ENCODE results near the gene SPATA6L. TPM values are rescaled to one million over a fixed set of nuclear protein-coding genes. Genes with fewer than 3 reads are reported as not detected.
"Not testable (repeated sequence)": the region's sequence is repeated elsewhere in the genome, so short reads cannot be mapped to it uniquely, and the experiment has no call there.

SPATA6L gene
- total RNA-seq, 2 donors from 2014 or later = 3.6 to 10.9 TPM

GRCh38 chr9:4661611-4662010, 4.7 kb downstream of the SPATA6L start:
- Histone ChIP-seq H3K36me3 (replicated peaks in 1 of 2; ENCODE audit: insufficient read depth in 1 of 2, low read depth in 2 of 2) (no peaks in the 10 kb centered on the region), H3K27ac (peak overlapping the region; percentile 77 to 98 (median 94)), H3K27me3 (no peaks in the 10 kb centered on the region), H3K4me3 (no peak overlapping the region), H3K9me3 (no peaks in the 10 kb centered on the region), H3K4me1 (peaks cover 59% of the 10 kb centered on the region)
- DNase-seq = no peak
- intact Hi-C loops (cut with DNase I) = no loop called here
- TF ChIP-seq POLR2A (IDR thresholded peaks at IDR 0.05) = no peak
- TF ChIP-seq, protein P1, sequence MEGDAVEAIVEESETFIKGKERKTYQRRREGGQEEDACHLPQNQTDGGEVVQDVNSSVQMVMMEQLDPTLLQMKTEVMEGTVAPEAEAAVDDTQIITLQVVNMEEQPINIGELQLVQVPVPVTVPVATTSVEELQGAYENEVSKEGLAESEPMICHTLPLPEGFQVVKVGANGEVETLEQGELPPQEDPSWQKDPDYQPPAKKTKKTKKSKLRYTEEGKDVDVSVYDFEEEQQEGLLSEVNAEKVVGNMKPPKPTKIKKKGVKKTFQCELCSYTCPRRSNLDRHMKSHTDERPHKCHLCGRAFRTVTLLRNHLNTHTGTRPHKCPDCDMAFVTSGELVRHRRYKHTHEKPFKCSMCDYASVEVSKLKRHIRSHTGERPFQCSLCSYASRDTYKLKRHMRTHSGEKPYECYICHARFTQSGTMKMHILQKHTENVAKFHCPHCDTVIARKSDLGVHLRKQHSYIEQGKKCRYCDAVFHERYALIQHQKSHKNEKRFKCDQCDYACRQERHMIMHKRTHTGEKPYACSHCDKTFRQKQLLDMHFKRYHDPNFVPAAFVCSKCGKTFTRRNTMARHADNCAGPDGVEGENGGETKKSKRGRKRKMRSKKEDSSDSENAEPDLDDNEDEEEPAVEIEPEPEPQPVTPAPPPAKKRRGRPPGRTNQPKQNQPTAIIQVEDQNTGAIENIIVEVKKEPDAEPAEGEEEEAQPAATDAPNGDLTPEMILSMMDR (IDR thresholded peaks at IDR 0.05) = no peak
- no peak for ATAC-seq
- WGBS, 2 donors = 1 to 4% methylated on average over 5 of the region's 5 CpGs

GRCh38 chr9:4661165-4661564, 5.1 kb downstream of the SPATA6L start:
- 75 to 78% methylated on average over 1 of the region's 1 CpG for WGBS, 2 donors
- no peak overlapping the region for H3K4me3 ChIP-seq
- no peaks in the 10 kb centered on the region for H3K27me3 ChIP-seq
- DNase-seq = no peak
- peak overlapping the region in 3 of 4 donors; percentile 77 to 98 (median 98) for H3K27ac ChIP-seq
- H3K9me3 ChIP-seq = no peaks in the 10 kb centered on the region
- no peaks in the 10 kb centered on the region for H3K36me3 ChIP-seq (replicated peaks in 1 of 2; ENCODE audit: insufficient read depth in 1 of 2, low read depth in 2 of 2)
- TF ChIP-seq, protein P1 (IDR thresholded peaks at IDR 0.05) = no peak
- no peak for TF ChIP-seq POLR2A (IDR thresholded peaks at IDR 0.05)
- no peak for ATAC-seq
- intact Hi-C loops (cut with DNase I) = no loop called here
- H3K4me1 ChIP-seq = peaks cover 56% of the 10 kb centered on the region

DNA sequence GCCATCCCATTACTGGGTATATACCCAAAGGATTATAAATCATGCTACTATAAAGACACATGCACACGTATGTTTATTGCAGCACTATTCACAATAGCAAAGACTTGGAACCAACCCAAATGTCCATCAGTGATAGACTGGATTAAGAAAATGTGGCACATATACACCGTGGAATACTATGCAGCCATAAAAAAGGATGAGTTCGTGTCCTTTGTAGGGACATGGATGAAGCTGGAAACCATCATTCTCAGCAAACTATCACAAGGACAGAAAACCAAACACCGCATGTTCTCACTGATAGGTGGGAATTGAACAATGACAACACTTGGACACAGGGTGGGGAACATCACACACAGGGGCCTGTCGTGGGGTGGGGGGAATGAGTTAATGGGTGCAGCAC, 5.6 kb downstream of the SPATA6L start:
- peak overlapping the region in 2 of 4 donors; percentile 98 for H3K27ac ChIP-seq
- DNase-seq; H3K27me3 ChIP-seq; H3K4me3 ChIP-seq; intact Hi-C loops (cut with DNase I); H3K9me3 ChIP-seq; H3K36me3 ChIP-seq (replicated peaks in 1 of 2; ENCODE audit: insufficient read depth in 1 of 2, low read depth in 2 of 2); ATAC-seq: not testable (repeated sequence)
- H3K4me1 ChIP-seq = peaks cover 56% of the 10 kb centered on the region
- 82 to 96% methylated on average over 4 to 5 of the region's 5 CpGs for WGBS, 2 donors

DNA sequence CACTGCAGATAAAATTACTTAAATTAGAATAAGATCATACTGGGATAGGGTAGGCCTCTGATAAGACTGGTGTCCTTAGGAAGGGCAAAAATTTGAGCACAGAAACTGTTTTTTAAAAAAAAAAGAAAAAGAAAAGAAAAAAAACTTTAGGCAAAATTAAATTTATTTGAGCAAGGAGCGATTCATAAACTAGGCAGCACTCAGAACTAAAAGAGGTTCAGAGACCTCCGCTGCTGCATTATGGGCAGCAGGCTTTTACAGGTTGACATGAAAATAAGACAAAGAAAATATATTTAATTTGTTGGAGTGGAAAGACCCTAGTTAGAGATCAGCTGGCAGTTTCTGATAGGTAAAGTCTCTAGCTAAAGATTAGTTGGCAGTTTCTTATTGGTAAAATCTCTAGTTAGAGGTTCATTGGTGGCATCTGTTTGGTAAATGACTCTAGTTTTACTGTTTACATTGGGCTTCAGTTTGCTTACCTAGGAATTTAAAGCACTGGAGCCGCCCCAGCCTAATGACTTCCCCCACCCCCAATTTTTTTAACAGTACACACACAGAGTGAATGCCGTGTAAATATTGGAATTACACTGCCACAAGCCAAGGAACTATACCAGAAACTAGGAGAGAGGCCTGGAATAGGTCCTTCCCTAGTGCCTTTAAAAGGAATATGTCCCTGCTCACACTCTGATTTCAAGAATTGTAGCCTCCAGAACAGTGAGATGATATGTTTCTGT, 8.7 kb downstream of the SPATA6L start:
- no peaks in the 10 kb centered on the region for H3K27me3 ChIP-seq
- ATAC-seq (no peak), DNase-seq (peak in 3 of 4 donors; percentile 29 to 49 (median 34))
- no peak for TF ChIP-seq POLR2A (IDR thresholded peaks at IDR 0.05)
- TF ChIP-seq, protein P1 (IDR thresholded peaks at IDR 0.05) = no peak
- peaks cover 25% of the 10 kb centered on the region for H3K4me1 ChIP-seq
- 52 to 57% methylated on average over 4 of the region's 4 CpGs for WGBS, 2 donors
- intact Hi-C loops (cut with DNase I) = no loop called here
- no peaks in the 10 kb centered on the region for H3K36me3 ChIP-seq (replicated peaks in 1 of 2; ENCODE audit: insufficient read depth in 1 of 2, low read depth in 2 of 2)
- H3K4me3 ChIP-seq = no peak overlapping the region
- peak overlapping the region in 3 of 4 donors; percentile 49 to 58 (median 54) for H3K27ac ChIP-seq
- no peaks in the 10 kb centered on the region for H3K9me3 ChIP-seq

GRCh38 chr9:4656621-4657020, 9.7 kb downstream of the SPATA6L start:
- no peak overlapping the region for H3K4me3 ChIP-seq
- TF ChIP-seq POLR2A (IDR thresholded peaks at IDR 0.05) = no peak
- TF ChIP-seq, protein P1 (IDR thresholded peaks at IDR 0.05) = no peak
- peaks cover 20% of the 10 kb centered on the region for H3K4me1 ChIP-seq
- ATAC-seq (no peak), DNase-seq (no peak)
- H3K9me3 ChIP-seq = no peaks in the 10 kb centered on the region
- 74 to 90% methylated on average over 3 of the region's 3 CpGs for WGBS, 2 donors
- H3K36me3 ChIP-seq (replicated peaks in 1 of 2; ENCODE audit: insufficient read depth in 1 of 2, low read depth in 2 of 2) = no peaks in the 10 kb centered on the region
- no peak overlapping the region for H3K27ac ChIP-seq
- intact Hi-C loops (cut with DNase I) = no loop called here
- H3K27me3 ChIP-seq = no peaks in the 10 kb centered on the region

DNA sequence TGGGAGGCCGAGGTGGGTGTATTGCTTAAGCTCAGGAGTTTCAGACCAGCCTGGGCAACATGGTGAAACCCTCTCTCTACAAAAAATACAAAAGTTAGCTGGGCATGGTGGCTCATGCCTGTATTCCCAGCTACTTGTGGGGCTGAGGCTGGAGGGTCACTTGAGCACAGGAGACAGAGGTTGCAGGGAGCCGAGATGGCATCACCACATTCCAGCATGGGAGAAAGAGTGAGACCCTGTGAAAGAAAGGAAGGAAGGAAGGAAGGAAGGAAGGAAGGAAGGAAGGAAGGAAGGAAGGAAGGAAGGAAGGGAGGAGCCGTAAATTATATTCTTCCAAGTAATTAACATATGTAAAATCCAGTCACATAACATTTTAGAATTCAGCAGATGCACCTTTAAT, 10.1 kb downstream of the SPATA6L start:
- intact Hi-C loops (cut with DNase I); H3K4me3 ChIP-seq; H3K27me3 ChIP-seq; ATAC-seq; H3K27ac ChIP-seq; H3K9me3 ChIP-seq; H3K36me3 ChIP-seq (replicated peaks in 1 of 2; ENCODE audit: insufficient read depth in 1 of 2, low read depth in 2 of 2); DNase-seq: not testable (repeated sequence)
- peaks cover 18% of the 10 kb centered on the region for H3K4me1 ChIP-seq
- 84 to 87% methylated on average over 3 of the region's 3 CpGs for WGBS, 2 donors

Measured in body of pancreas (tissue), 4 donors.